GM12875 (cell line): ENCODE results near the gene DALRD3.

Experiments used
- H3K4me3 ChIP-seq: one replicate; pipeline ENCODE4 v1.5.1; 2011; ENCODE audit warnings: low read depth, low read length, control low read depth
- TF ChIP-seq, protein P1 (sequence below): IDR thresholded peaks from 2 replicates; pipeline ENCODE4 v1.5.1; 2011; ENCODE audit warnings: low read depth, mild to moderate bottlenecking, control low read depth, inconsistent platforms, low read length, moderate library complexity, borderline replicate concordance; ENCODE audit not compliant: insufficient read depth

DALRD3 gene

DNA sequence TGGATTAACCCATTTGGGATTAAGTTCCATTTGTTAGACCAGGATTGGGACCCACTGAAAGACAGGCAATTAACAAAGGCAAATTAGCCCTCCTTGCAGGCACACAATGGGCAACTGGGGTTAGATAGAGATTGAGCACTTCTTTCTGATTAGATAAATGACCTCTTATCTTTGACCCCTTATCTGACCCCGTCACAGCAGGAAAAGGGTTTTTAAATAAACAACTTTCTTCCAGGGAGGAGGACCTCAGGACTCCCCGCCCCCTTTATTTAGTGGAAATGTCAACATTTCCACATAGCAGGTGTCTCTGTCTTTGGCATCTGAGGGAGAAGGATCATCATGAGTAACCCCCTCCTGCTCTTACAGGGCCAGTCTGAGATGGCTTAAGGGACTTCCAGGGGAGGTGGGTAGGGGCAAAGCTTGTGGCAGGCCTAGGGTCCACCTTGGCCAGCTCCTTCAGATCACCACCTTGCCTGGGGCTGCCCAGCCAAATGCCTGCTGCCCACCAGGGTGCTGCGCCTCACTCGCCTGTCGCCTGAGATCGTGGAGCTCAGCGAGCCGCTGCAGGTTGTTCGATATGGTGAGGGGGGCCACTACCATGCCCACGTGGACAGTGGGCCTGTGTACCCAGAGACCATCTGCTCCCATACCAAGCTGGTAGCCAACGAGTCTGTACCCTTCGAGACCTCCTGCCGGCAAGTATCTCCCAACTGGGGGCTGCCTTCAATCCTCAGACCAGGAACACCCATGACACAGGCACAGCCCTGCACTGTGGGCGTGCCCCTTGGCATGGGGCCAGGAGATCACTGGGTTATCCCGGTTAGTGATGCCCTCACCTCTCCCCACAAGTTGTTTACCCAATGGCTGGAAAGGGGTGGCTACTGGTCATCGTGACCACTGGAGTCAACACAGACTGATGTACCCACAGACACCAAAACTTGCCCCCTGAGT is 13.8 kb downstream of the DALRD3 start:
- H3K4me3 ChIP-seq = no peak overlapping the region
- TF ChIP-seq, protein P1, sequence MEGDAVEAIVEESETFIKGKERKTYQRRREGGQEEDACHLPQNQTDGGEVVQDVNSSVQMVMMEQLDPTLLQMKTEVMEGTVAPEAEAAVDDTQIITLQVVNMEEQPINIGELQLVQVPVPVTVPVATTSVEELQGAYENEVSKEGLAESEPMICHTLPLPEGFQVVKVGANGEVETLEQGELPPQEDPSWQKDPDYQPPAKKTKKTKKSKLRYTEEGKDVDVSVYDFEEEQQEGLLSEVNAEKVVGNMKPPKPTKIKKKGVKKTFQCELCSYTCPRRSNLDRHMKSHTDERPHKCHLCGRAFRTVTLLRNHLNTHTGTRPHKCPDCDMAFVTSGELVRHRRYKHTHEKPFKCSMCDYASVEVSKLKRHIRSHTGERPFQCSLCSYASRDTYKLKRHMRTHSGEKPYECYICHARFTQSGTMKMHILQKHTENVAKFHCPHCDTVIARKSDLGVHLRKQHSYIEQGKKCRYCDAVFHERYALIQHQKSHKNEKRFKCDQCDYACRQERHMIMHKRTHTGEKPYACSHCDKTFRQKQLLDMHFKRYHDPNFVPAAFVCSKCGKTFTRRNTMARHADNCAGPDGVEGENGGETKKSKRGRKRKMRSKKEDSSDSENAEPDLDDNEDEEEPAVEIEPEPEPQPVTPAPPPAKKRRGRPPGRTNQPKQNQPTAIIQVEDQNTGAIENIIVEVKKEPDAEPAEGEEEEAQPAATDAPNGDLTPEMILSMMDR = no peak

DNA sequence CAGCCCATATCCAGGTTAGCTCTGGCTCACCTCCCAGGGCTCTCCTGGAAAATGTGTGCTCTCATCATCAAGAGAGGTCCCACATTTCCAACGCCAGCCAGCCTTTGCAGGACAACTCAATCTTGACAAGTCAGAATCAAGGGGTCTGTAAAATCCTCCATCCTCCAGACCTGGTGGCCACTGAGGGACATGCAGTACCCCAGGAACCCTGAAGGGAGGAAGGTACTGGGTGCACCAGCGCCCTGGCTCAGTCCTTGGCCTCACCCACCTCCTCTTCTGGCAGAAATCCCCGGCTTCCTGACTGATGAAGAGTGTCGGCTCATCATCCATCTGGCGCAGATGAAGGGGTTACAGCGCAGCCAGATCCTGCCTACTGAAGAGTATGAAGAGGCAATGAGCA is 17.2 kb downstream of the DALRD3 start:
- H3K4me3 ChIP-seq = no peak overlapping the region
- TF ChIP-seq, protein P1 = no peak

DNA sequence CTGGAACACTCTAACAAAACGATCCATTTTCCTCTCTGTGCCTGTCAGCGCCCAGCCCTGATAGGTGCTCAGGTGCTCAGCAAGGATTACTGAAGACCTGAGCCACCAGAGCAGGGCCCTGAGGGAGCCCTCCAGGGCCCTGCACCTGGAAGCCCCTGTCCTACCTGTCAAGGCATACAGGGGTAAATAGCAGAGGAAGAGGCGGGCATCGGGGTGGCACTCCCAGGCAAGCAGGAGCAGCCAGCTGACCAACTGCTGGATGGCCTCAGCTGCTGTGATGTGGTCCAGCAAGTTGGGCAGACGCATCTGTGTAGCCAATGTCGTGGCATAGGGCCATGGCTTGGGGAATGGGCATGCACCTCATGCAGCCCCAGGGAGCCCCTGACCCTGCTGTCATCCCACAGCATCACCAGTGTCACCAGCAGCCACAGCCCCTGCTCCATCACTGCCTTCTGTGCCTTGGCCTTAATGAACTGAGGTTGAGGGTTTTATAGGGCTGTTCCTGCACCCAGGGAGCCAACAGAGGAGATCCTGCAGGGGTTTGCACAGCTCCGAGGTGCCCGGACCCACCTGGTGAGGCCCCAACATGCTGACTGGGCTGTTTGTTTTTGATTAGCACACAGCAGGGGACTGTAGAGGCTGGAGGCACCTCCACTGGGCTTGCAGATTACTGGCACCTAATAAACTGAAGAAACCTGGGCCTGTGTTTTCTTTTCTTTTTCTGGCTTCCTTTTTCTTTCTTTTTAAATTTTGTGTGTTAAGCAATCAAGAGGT is 19.1 kb downstream of the DALRD3 start:
- H3K4me3 ChIP-seq = no peak overlapping the region
- TF ChIP-seq, protein P1 = no peak

DNA sequence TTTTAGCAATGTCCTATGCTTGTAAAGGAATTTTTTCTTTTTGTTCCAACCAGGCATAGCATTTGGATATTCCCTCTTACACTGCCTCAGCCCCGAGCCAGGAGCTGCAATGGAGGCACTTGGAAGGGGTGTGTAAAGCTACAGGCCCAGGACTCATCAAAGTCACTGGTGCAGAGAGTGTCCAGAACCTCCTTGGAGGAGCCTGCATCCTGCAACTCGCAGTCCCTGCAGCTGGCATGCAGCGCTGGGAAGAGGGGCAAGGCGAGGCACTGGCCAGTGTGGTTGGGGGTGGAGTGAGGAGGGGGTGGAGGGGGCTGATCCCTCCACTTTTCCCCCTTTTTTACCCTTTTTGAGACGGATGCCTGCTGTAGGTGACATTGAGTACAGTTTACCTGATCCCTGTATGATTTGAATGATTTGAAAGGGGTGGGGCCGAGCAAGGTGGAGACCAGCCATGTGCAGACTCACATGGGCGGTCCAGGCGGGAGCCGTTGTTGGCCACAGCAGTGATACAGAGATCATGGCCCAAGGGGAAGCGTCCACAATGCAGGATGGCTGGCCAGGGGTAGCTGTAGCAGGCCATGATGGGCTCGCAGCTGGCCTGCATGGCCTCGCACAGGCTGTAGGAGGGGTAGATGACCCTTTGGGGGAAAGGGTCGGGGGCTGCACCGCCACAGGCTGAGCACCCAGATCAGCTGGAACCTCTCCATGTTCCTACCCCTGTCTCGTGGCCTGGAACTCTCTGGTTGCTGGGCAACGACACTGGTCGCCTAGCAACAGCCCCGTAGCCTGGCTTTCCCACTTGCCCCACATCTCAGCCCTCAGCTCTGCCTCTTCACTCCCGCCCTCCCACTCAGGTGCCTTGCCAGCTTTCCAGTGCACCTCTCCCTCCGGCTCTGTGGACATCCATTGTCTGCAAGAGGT is 20.4 kb downstream of the DALRD3 start:
- TF ChIP-seq, protein P1 = no peak
- H3K4me3 ChIP-seq = no peak overlapping the region

DNA sequence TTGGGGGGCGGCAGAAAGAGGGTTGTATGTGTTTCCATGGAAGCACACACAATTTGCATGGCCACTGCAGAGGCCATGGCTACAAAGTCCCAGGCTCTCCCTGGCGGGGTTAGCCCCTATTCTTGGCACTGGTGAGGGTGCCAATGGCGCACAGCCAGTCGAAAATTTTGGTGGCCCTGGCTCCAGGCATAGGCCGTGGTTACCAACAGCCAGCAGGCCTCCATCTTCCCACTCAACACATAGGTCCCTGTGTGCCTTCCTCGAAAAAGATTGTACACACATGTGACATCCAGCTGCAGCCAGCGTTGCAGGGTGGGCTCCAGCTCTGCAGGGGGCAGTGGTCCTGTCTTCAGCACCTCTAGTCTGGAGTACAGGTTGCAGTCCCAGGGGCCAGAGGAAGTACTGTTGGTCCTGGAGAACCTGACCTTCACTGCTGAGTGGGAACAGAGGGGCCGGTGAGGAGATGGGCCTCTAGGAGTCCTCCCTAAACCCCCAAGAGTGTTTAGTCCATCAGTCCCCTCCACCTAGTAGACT is 21.2 kb downstream of the DALRD3 start:
- TF ChIP-seq, protein P1 = no peak
- H3K4me3 ChIP-seq = no peak overlapping the region

DNA sequence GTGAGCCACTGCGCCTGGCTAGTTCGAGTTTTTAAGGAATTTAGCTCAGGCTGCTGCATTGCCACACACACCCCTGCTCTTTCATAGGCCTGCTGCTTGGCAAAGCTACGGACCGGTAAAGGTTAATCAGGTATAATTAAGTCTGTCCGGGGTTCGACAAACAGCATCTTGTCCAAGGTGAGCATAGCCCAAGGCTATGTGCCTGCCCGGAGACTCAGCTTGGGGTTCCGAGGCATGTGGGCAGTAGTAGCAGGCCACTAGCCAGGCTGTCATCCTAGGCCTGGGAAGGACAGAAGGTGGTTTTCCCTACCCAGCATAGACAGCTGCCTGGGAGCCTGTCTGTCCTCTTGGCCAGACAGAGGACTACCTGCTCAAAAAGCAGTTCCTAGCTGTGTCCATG is 21.7 kb downstream of the DALRD3 start:
- H3K4me3 ChIP-seq = no peak overlapping the region
- TF ChIP-seq, protein P1 = no peak
